PC-3 (cell line): ENCODE results near the gene TMOD3. TPM values are rescaled to one million over a fixed set of nuclear protein-coding genes. Genes with fewer than 3 reads are reported as not detected.
A peak's percentile ranks its signal among the peaks of the same experiment; 100 is the strongest.

Source experiments
- ATAC-seq: fragments of 200-7000 bp; cut with Tn5 transposase; 2 replicates; pipeline ENCODE4 v1.9.1; 2020; ENCODE audit warnings: mild to moderate bottlenecking, moderate library complexity
- BruUV-seq: library from RNA; stranded (reverse); fragments of 400-500 nt; replicated peaks from 2 replicates; lab custom pipeline; 2021; lab: Mats Ljungman, UMichigan
- CTCF ChIA-PET: fragments of 300-600 bp; sonication (Branson Sonifier 250); formaldehyde crosslinking; loops from one replicate; lab custom pipeline; 2022; ENCODE audit warnings: antibody characterized with exemption; lab: Charles Lee
- POLR2A ChIA-PET: fragments of 300-600 bp; sonication (Branson Sonifier 250); formaldehyde crosslinking; loops from one replicate; lab custom pipeline; 2022; ENCODE audit warnings: antibody characterized with exemption; ENCODE audit not compliant: unreplicated experiment; lab: Charles Lee
- DNase-seq: peaks from one replicate; pipeline ENCODE4 v3.0.0-alpha.2; 2015
- H2AFZ ChIP-seq: fragments of 300-600 bp; sonication (generic); 2 replicates; pipeline ENCODE4 v1.6.0; 2016; ENCODE audit warnings: antibody characterized with exemption, low read length
- H3F3A ChIP-seq: fragments of 300-600 bp; sonication (generic); one replicate; pipeline ENCODE4 v1.6.0; 2017; ENCODE audit warnings: antibody characterized with exemption, low read length, control low read depth, mild to moderate bottlenecking; ENCODE audit not compliant: unreplicated experiment
- H3K27ac ChIP-seq: fragments of 300-600 bp; sonication (generic); 2 replicates; pipeline ENCODE4 v1.5.1; 2016; ENCODE audit warnings: mild to moderate bottlenecking, low read length
- H3K27me3 ChIP-seq: fragments of 300-600 bp; sonication (generic); 2 replicates; pipeline ENCODE4 v1.6.1; 2016; ENCODE audit warnings: low read length, mixed read lengths
- H3K36me3 ChIP-seq: fragments of 300-600 bp; sonication (generic); 2 replicates; pipeline ENCODE4 v1.6.1; 2016; ENCODE audit warnings: low read depth, mixed run types, low read length, mixed read lengths
- H3K4me1 ChIP-seq: fragments of 300-600 bp; sonication (generic); 2 replicates; pipeline ENCODE4 v1.5.1; 2016; ENCODE audit warnings: low read length; ENCODE audit not compliant: insufficient read depth
- H3K4me2 ChIP-seq: fragments of 300-600 bp; sonication (generic); 2 replicates; pipeline ENCODE4 v1.6.0; 2016; ENCODE audit warnings: low read length
- H3K4me3 ChIP-seq: fragments of 300-600 bp; sonication (generic); 2 replicates; pipeline ENCODE4 v1.5.1; 2016; ENCODE audit warnings: mild to moderate bottlenecking, low read length, mixed read lengths
- H3K79me2 ChIP-seq: fragments of 300-600 bp; sonication (generic); 2 replicates; pipeline ENCODE4 v1.6.1; 2017; ENCODE audit warnings: low read length, mixed read lengths
- H3K9ac ChIP-seq: fragments of 300-600 bp; sonication (generic); 2 replicates; pipeline ENCODE4 v1.6.0; 2016; ENCODE audit warnings: mild to moderate bottlenecking, low read length
- H3K9me2 ChIP-seq: fragments of 300-600 bp; sonication (generic); replicated peaks from 2 replicates; pipeline ENCODE4 v1.6.1; 2016; ENCODE audit warnings: mixed run types, low read length, mixed read lengths
- H3K9me3 ChIP-seq: fragments of 300-600 bp; sonication (generic); 2 replicates; pipeline ENCODE4 v1.6.1; 2016; ENCODE audit warnings: low read length, mixed read lengths
- H4K20me1 ChIP-seq: fragments of 300-600 bp; sonication (generic); 2 replicates; pipeline ENCODE4 v1.6.1; 2016; ENCODE audit warnings: low read length, mixed read lengths
- CTCF ChIP-seq: fragments of 300-600 bp; sonication (generic); conservative IDR thresholded peaks from 2 replicates; pipeline ENCODE4 v1.5.1; 2017; ENCODE audit warnings: antibody characterized with exemption, low read depth, mild to moderate bottlenecking, low read length
- EZH2 ChIP-seq: fragments of 300-600 bp; sonication (generic); IDR thresholded peaks from one replicate; pipeline ENCODE4 v1.6.1; 2017; ENCODE audit warnings: antibody characterized with exemption, mild to moderate bottlenecking, low read length; ENCODE audit not compliant: unreplicated experiment
- EZH2phosphoT487 ChIP-seq: fragments of 300-600 bp; sonication (generic); IDR thresholded peaks from 2 replicates; pipeline ENCODE4 v1.6.1; 2018; ENCODE audit warnings: mild to moderate bottlenecking, antibody characterized with exemption, low read length, borderline replicate concordance
- intact Hi-C: fragments of 100-400 bp; cut with micrococcal nuclease; formaldehyde crosslinking; loops from 2 replicates; pipeline ENCODE4 v1.9.0; 2023
- total RNA-seq: library from RNA; depleted of rRNA; stranded (reverse); fragments of >200 nt; gene quantifications from 2 replicates; pipeline ENCODE4 v1.2.3, GENCODE V29; 2014

The TMOD3 gene
- total RNA-seq, 1 experiment from 2014 or later = 43.9 TPM

- no peaks in the 10 kb centered on the region for H3K27me3 ChIP-seq
- TF ChIP-seq EZH2 = no peak
- no peak for TF ChIP-seq EZH2phosphoT487
- TF ChIP-seq CTCF = no peak
- no peak overlapping the region for H3K4me3 ChIP-seq
- BruUV-seq = no TSS peak
- H2AFZ ChIP-seq = no peak overlapping the region
- no peak overlapping the region for H3K27ac ChIP-seq
- intact Hi-C loops = no loop called here
- CTCF ChIA-PET = no interaction called here
- peaks cover 27% of the 10 kb centered on the region for H3K36me3 ChIP-seq
- H3K4me2 ChIP-seq = no peak overlapping the region
- DNase-seq (no peak), ATAC-seq (no peak)
- no peaks in the 10 kb centered on the region for H3F3A ChIP-seq
- peaks cover 23% of the 10 kb centered on the region for H3K4me1 ChIP-seq
- POLR2A ChIA-PET = no interaction called here
- H3K9ac ChIP-seq = no peak overlapping the region
- H3K79me2 ChIP-seq = peaks cover 67% of the 10 kb centered on the region
- no peaks in the 10 kb centered on the region for H3K9me2 ChIP-seq
- 0 out of 2 replicates have a peak, but pooled peaks cover 5% of the 10 kb centered on the region for H4K20me1 ChIP-seq
- no peaks in the 10 kb centered on the region for H3K9me3 ChIP-seq
Measured at GRCh38 chr15:51866161-51866560, 36.7 kb downstream of the TMOD3 start.

DNA sequence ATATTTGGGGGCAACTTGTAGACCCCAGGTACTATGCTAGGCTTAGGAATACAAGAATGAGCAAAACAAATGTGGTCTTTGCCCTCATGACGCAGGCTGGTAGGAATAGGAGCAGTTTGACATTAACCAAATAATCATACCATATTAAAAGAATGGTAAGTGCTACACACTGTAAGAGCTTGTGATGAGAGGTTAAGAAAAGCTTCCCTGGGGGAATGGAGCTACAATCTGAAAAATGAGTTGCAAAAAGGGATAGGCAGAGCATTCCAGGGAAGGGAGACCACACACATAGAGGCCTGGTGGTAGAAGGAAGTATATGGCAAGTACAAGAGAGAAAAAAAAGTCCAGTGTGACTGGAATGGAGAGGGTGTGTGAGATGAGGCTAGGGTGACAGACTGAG lies 37.3 kb downstream of the TMOD3 start:
- no peak overlapping the region for H3K9ac ChIP-seq
- H3K36me3 ChIP-seq = peaks cover 28% of the 10 kb centered on the region
- no peak for DNase-seq
- H3F3A ChIP-seq = no peaks in the 10 kb centered on the region
- no peaks in the 10 kb centered on the region for H3K9me2 ChIP-seq
- intact Hi-C loops = no loop called here
- 0 out of 2 replicates have a peak, but pooled peaks cover 3% of the 10 kb centered on the region for H4K20me1 ChIP-seq
- H2AFZ ChIP-seq = no peak overlapping the region
- H3K27me3 ChIP-seq = no peaks in the 10 kb centered on the region
- ChIA-PET POLR2A (no interaction called here), CTCF (no interaction called here)
- H3K79me2 ChIP-seq = peaks cover 63% of the 10 kb centered on the region
- no peak overlapping the region for H3K4me3 ChIP-seq
- BruUV-seq = no TSS peak
- H3K9me3 ChIP-seq = no peaks in the 10 kb centered on the region
- H3K4me1 ChIP-seq = peaks cover 23% of the 10 kb centered on the region
- H3K27ac ChIP-seq = no peak overlapping the region
- H3K4me2 ChIP-seq = no peak overlapping the region
- ATAC-seq = no peak
- TF ChIP-seq EZH2phosphoT487 (no peak), CTCF (no peak), EZH2 (no peak)

GRCh38 chr15:51869060-51869421 lies 39.6 kb downstream of the TMOD3 start:
- H3K4me2 ChIP-seq = peak overlapping the region; percentile 16; the same call in 1 of the 2 replicates
- ChIA-PET CTCF (no interaction called here), POLR2A (no interaction called here)
- no peak for TF ChIP-seq CTCF
- no peak for TF ChIP-seq EZH2phosphoT487
- no peak for TF ChIP-seq EZH2
- H3K27me3 ChIP-seq = no peaks in the 10 kb centered on the region
- ATAC-seq = peak; percentile 81
- no peak overlapping the region for H3K9ac ChIP-seq
- H4K20me1 ChIP-seq = no peaks in the 10 kb centered on the region
- no peaks in the 10 kb centered on the region for H3F3A ChIP-seq
- no TSS peak for BruUV-seq
- H3K27ac ChIP-seq = peak overlapping the region; percentile 29; the same call in 1 of the 2 replicates
- peaks cover 19% of the 10 kb centered on the region; the same call in 1 of the 2 replicates for H3K36me3 ChIP-seq
- peaks cover 32% of the 10 kb centered on the region for H3K4me1 ChIP-seq
- intact Hi-C loops = no loop called here
- H3K4me3 ChIP-seq = no peak overlapping the region
- peak; percentile 88 for DNase-seq
- H2AFZ ChIP-seq = no peak overlapping the region
- H3K9me2 ChIP-seq = no peaks in the 10 kb centered on the region
- H3K9me3 ChIP-seq = no peaks in the 10 kb centered on the region
- H3K79me2 ChIP-seq = peaks cover 55% of the 10 kb centered on the region
